Nephron progenitor cell (in vitro differentiated cells): ENCODE measurements around the gene FOXP1.

Source experiments
- DNase-seq: peaks from one replicate; pipeline ENCODE4 v3.0.0; 2021
- H3K27ac Mint-ChIP-seq: 2 replicates; pipeline ENCODE4 v1.8.0; 2021; ENCODE audit warnings: mild to moderate bottlenecking, moderate library complexity, mixed read lengths
- H3K27me3 Mint-ChIP-seq: 2 replicates; pipeline ENCODE4 v1.8.0; 2021; ENCODE audit warnings: mild to moderate bottlenecking, low read depth, mixed read lengths; ENCODE audit not compliant: poor library complexity
- H3K36me3 Mint-ChIP-seq: 2 replicates; pipeline ENCODE4 v1.8.0; 2021; ENCODE audit warnings: low read depth, mixed read lengths
- H3K4me1 Mint-ChIP-seq: 2 replicates; pipeline ENCODE4 v1.8.0; 2021; ENCODE audit warnings: mixed read lengths
- H3K4me3 Mint-ChIP-seq: 2 replicates; pipeline ENCODE4 v1.8.0; 2021; ENCODE audit warnings: mild to moderate bottlenecking, moderate library complexity, mixed read lengths
- H3K9me3 Mint-ChIP-seq: 2 replicates; pipeline ENCODE4 v1.8.0; 2021; ENCODE audit warnings: mild to moderate bottlenecking, moderate library complexity, mixed read lengths
- TF ChIP-seq, protein P1 (sequence below): fragments of 200-600 bp; sonication (generic); IDR thresholded peaks from 2 replicates; pipeline ENCODE4 v1.5.0; 2021; ENCODE audit warnings: antibody characterized with exemption

Gene FOXP1

DNA sequence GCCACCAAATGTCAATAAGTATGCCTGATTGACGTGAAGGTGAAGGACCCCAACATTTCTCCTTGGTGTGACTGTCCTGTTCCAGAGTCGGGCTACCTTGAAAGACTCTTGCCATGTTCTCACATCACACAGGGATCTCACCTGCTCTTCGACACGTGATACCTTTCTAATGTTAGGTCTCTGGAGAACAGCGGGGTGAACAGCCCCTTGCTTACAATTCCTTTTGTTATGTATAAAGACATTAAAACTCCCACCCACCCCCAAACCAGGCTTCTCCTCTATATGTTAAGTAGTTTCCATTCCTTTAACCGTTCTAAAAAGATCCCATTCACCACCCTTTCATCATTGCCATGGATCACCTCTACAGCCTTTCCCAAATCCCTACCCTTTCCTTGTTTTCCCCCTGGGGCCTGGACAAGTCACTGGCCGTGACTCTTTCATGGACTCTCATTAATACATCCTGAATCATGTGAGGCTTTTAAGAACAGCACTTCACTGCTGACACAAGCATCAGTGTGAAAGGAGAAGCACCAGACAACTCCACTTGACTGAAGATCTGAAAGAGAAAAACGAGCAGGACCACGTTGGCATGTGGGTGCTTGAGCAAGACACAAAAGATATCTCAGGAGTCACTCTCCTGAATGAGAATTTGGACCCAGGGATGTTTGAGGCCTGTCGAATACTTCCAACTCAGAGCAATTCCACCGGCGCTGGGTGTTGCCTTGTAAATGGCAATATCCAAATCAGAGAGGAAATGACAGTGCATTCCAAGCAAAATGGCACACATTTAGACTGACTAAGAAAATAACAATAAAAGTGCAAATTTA is 115.0 kb downstream of the FOXP1 start:
- TF ChIP-seq, protein P1, sequence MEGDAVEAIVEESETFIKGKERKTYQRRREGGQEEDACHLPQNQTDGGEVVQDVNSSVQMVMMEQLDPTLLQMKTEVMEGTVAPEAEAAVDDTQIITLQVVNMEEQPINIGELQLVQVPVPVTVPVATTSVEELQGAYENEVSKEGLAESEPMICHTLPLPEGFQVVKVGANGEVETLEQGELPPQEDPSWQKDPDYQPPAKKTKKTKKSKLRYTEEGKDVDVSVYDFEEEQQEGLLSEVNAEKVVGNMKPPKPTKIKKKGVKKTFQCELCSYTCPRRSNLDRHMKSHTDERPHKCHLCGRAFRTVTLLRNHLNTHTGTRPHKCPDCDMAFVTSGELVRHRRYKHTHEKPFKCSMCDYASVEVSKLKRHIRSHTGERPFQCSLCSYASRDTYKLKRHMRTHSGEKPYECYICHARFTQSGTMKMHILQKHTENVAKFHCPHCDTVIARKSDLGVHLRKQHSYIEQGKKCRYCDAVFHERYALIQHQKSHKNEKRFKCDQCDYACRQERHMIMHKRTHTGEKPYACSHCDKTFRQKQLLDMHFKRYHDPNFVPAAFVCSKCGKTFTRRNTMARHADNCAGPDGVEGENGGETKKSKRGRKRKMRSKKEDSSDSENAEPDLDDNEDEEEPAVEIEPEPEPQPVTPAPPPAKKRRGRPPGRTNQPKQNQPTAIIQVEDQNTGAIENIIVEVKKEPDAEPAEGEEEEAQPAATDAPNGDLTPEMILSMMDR, result no peak
- DNase-seq, result no peak
- Mint-ChIP-seq H3K36me3 (peaks cover 52% of the 10 kb centered on the region), H3K4me1 (peaks cover 30% of the 10 kb centered on the region), H3K27me3 (no peaks in the 10 kb centered on the region), H3K9me3 (peaks cover 13% of the 10 kb centered on the region), H3K4me3 (no peak overlapping the region), H3K27ac (no peak overlapping the region)

DNA sequence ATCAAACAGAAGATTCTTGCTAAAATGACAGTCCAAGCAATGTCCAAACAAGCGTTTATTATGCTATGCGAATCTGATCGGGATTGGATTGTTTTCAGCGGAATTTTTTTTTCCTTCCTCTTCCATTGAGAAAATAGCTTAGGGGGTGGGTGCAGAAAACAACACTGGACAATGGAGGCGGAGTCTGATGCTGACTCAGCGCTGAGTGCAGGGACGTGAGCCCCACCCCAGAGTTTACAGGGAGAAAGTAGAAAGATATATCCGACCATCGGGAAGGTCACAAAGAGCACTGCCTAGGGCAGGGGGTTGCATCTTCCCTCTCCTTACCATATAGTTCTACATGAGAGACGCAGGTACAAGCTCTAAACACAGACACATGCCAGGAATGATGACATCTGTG is 117.0 kb downstream of the FOXP1 start:
- DNase-seq, result no peak
- Mint-ChIP-seq H3K4me3 (no peak overlapping the region), H3K27ac (no peak overlapping the region), H3K9me3 (no peaks in the 10 kb centered on the region), H3K36me3 (peaks cover 47% of the 10 kb centered on the region), H3K4me1 (peaks cover 47% of the 10 kb centered on the region), H3K27me3 (no peaks in the 10 kb centered on the region)
- TF ChIP-seq, protein P1, result no peak

DNA sequence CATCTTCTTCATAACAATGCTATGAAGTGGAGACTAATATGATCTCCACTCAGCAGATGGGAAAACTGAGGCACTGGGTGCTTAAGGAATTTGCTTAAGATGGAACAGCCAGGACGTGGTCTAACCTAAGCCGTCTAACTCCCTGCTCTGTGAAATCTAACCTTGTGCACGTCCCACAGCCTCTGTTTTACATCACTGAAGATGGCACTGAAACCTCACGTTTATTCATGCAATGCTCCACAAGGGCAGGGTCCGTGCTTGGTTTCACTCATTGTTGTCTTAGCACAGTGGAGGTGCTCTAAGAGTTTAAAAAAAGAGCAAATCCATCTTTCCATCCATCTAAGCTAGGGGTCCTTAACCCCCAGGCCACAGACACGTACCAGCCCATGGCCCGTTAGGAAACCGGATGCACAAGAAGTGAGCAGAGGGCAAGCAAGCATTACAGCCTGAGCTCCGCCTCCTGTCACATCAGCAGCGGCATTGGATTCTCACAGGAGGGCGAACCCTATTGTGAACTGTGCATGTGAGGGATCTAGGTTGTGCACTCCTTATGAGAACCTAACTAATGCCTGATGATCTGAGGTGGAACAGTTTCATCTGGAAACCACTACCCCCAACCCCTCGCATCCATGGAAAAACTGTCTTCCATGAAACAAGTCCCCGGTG is 118.0 kb downstream of the FOXP1 start:
- H3K4me3 Mint-ChIP-seq, result no peak overlapping the region
- DNase-seq, result no peak
- H3K27ac Mint-ChIP-seq, result no peak overlapping the region
- TF ChIP-seq, protein P1, result no peak
- no peaks in the 10 kb centered on the region for H3K27me3 Mint-ChIP-seq
- H3K36me3 Mint-ChIP-seq, result peaks cover 54% of the 10 kb centered on the region
- H3K9me3 Mint-ChIP-seq, result peaks cover 7% of the 10 kb centered on the region
- H3K4me1 Mint-ChIP-seq, result peaks cover 53% of the 10 kb centered on the region

DNA sequence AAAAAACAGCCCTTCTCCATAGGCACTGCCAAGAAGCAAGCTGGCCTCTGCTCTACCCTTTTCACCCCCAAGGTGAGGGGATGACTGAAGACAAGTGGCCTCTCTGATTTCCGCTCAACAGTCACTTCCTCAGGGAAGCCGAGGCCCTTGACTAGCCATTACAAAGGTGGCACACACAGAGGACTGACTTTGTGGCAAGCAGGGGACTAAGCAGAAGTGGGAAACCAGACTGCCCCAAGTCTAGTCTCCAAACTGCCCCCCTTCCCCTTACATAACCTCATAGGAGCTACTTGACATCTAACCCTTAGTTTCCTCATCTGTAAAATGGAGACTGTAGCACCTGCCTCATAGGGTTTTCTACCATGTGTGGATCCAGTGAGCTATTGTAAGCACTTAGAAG is 118.9 kb downstream of the FOXP1 start:
- DNase-seq, result no peak
- Mint-ChIP-seq H3K27me3 (no peaks in the 10 kb centered on the region), H3K4me1 (peaks cover 53% of the 10 kb centered on the region), H3K27ac (no peak overlapping the region), H3K4me3 (no peak overlapping the region), H3K36me3 (peaks cover 55% of the 10 kb centered on the region), H3K9me3 (peaks cover 7% of the 10 kb centered on the region)
- TF ChIP-seq, protein P1, result no peak

DNA sequence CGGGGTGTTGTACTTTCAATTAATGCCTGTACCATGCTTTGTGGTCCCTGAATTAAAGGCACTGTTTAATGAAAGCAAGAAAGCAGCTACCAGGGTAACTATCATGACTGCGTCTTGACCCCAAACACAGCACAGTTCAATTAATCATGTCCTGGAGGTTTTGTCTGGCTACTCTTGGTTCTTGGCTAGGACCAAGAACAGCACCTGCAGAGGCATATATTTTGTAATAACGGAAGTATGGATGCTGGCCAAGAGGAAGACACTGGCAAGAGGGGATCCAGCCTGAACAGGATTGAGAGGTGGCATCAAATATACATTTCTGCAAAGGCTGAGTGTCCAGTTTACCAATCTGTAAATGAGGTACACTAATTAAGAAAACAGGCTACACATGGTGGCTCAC is 119.9 kb downstream of the FOXP1 start:
- Mint-ChIP-seq H3K27ac (no peak overlapping the region), H3K4me3 (no peak overlapping the region), H3K27me3 (no peaks in the 10 kb centered on the region), H3K4me1 (peaks cover 51% of the 10 kb centered on the region), H3K36me3 (peaks cover 52% of the 10 kb centered on the region), H3K9me3 (peaks cover 7% of the 10 kb centered on the region)
- DNase-seq, result no peak
- TF ChIP-seq, protein P1, result no peak
